Stimulated activated CD8-positive, alpha-beta memory T cell treated with anti-CD3 and anti-CD28 coated beads, Interleukin-2, amount 100 ng/mL, for 1 hour (primary cell): ENCODE results near the gene DCAF12L1.

Experiments
- DNase-seq, 2 donors: peaks; one replicate each; pipeline ENCODE4 v3.0.0-alpha.2; 2020; ENCODE audit warnings: low read depth in 2 of 2

Gene DCAF12L1

DNA sequence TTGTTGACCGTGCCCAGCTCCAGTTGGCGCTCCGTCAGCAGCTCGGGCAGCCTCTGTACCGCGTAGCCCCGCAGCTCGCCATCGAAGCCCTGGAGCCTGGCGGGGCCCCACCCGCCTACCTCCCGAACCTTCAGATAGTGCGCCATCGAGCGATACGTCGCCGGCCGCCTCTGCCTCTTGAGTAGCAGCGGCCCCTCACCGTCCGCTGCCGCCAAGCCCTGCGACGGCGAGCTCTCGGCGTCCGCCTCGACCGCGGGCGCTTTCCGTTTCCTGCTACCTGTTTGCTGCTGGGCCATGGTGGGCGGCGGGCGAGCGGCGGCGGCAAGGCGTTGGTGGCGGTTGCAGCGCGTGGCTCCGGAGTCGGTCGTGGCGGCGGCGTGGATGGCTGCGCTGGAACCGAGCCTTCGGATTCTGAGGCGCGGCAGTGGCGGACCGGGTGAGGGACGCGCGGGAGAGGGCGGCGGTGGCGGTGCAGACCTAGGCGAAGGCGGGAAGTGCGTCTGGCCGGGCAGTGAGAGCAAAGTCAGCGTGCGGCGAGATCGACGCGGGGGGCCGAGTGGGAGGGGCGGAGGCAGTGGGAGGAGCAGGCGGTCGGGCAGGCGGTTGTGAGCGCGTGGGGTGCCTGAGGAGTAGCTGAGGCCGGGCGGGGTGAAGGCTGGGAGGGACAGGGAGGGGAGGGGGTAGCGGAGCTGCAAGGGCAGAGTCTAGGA, at the start of gene DCAF12L1:
DCAF12L1 (minus strand) TSS at position 502 of the 710 bp plus-strand sequence; CDS start at position 296, 206 bp downstream.
- DNase-seq: no peak

DNA sequence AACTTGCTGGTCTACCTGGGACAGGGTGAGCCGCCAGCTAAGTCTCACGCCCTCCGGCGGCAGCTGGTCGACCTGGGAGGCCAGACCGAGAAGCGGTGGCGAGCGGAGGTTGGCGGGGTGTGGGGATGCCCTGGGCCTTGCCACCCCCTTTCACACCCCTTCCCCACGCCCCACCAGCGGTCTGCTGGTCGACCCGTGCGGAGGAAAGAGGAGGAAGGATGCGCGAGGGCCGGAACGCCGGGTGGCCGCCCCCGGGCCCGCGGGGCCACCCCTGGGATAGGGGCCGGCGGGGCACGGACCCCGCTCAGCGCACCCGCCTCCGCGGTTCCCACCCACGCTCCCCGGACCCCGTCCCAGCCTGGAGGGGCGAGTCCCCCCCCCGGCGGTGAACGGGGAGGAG, 28.3 kb upstream of the DCAF12L1 start:
- no peak for DNase-seq

DNA sequence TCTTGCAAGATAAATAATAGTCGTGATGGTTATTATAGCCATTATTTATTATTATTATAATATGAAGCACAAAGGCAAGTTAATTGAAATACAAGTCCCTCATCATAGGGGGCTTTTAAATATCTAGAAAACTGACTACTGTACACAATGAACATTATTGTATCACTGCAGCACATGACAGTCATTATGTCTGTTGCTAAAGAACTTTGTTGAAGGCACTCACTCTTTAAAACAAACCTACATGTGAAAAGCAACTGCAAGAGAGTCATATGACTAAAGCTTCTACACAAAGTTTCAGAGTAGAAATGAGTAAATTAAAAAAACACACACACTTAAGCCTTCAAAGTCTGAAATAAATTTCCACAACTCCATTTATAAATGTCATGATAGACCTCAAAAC, 23.3 kb upstream of the DCAF12L1 start:
- no peak for DNase-seq

DNA sequence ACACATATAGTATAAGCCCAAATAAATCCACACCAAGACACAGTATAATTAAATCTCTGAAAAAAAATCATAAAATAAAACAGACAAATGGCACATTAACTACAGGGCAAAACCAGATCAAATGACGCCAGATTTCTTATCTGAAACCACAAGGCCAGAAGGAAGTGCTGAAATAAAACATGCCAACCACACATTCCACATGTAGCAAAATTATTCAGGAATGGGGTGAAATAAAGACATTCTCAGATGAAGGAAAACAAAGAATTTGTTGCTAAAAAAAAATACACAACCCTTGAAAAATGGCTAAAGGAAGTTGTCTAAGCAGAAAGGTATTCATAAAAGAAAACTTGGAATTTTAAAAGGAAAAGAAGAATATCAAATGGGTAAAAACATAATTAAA, 4.5 kb upstream of the DCAF12L1 start:
- DNase-seq: no peak

DNA sequence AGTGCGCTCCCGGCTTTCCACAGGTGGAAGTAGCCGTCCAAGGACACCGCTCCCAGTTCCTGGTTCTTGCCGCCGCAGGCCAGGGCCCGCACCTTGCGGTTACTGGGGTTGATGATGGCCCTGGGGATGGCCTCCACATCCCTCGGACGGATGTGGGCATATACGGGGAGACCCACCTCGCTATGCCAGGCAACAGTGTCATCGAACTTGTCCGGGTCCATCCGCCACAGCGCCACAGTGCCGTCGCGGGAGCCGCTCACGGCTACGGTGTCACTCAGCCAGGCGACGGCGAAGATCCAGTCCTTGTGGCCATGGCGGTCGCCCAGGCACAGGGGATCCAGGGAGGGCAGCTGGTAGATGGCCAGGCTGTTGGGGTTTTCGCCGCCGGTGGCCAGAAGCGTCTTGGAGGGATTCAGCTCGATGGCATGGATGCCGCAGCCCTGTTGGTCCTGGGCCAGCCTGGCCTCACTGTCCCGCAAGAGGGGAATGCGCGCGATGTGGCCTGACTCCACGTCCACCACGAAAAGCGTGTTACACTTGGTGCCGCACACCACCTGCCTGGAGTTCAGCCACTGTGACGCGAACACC, 795 bp downstream of the DCAF12L1 start:
- no peak for DNase-seq

DNA sequence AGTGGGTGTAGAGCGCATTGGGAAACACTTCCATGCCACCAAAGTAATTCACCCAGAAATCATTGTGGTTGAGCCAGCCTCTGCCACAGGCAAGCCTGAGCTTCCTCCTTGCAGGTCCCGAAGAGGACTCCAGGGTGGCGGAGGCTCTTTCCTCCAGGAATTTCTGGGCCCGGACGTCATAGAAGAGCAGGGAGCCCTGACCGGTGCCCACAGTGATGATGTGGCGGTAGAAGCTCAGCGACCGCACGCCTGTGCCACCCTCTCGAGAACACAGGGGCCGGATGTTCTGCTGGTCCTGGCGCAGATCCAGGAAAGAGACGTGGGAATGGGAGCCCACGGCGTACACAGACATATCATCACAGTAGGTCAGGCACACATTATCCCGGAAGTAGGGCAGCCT, 1.3 kb downstream of the DCAF12L1 start:
- DNase-seq: no peak

DNA sequence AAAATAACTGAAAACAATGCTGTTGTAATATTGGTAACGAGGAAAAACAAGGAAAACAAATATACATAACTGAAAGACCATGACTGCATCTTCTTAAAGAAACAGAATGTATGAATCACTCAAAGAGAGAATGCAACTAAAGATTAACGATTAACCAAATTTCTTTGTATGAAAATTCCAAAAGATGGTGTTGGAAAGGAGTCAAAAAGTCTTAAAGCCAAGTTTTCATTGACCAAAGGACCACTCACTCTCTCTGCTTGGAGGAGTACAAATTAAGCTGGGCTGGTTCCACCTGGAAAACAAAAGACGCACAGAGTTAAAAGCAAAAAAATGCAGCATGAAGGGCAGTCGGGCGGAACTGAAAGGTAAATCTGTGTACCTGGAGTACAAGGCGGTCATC, 1.8 kb downstream of the DCAF12L1 start:
- no peak for DNase-seq

DNA sequence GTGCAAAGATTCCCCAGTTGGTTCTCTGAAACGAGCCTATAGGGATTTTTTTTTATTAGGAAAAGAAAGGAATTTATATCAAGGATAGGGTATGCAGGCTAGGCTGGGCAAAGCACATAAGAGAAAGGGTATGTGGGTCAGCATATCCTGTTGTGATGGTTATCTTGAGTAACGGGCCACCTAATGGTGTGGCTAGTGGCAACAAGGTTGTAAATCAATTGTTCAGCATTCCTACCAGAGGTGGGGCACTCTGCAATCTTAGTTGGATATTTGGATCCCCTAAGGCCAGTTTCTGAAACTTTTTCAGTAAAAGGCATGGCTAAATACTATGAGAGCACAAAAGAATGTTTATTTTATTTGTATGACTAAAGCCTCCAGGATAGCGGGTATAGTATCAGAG, 42.7 kb downstream of the DCAF12L1 start:
- no peak for DNase-seq
